Measurements from ENCODE around the gene HNRNPA1L2. TPM values are rescaled to one million over a fixed set of nuclear protein-coding genes. Genes with fewer than 3 reads are reported as not detected.
"Not testable (repeated sequence)": the region's sequence is repeated elsewhere in the genome, so short reads cannot be mapped to it uniquely, and the experiment has no call there.

The HNRNPA1L2 gene
- 10 to 100 TPM in 1 of 2 donors, 1 to 10 TPM in 1; 7.2 to 10.3 TPM for total RNA-seq
- polyA plus RNA-seq: 1 to 10 TPM; 4.8 to 9.5 TPM
- long read RNA-seq, donor 1, transcript HNRNPA1L2-201 (1 exons, 1,372 nt): major isoform, 12 of 12 reads
- long read RNA-seq, donor 1, partial matches to known transcripts: 0 of 12 reads
- long read RNA-seq, donor 1, other reads (novel, unspliced or antisense): 0 of 12 reads
- long read RNA-seq, donor 2, transcript HNRNPA1L2-201 (1 exons, 1,372 nt): major isoform, 6 of 6 reads
- long read RNA-seq, donor 2, partial matches to known transcripts: 0 of 6 reads
- long read RNA-seq, donor 2, other reads (novel, unspliced or antisense): 0 of 6 reads
- long read RNA-seq, donor 3, transcript HNRNPA1L2-201 (1 exons, 1,372 nt): major isoform, 12 of 12 reads
- long read RNA-seq, donor 3, partial matches to known transcripts: 0 of 12 reads
- long read RNA-seq, donor 3, other reads (novel, unspliced or antisense): 0 of 12 reads
- long read RNA-seq, donor 4, transcript HNRNPA1L2-201 (1 exons, 1,372 nt): major isoform, 14 of 14 reads
- long read RNA-seq, donor 4, partial matches to known transcripts: 0 of 14 reads
- long read RNA-seq, donor 4, other reads (novel, unspliced or antisense): 0 of 14 reads
- long read RNA-seq, donor 5, transcript HNRNPA1L2-201 (1 exons, 1,372 nt): major isoform, 16 of 16 reads
- long read RNA-seq, donor 5, partial matches to known transcripts: 0 of 16 reads
- long read RNA-seq, donor 5, other reads (novel, unspliced or antisense): 0 of 16 reads

DNA sequence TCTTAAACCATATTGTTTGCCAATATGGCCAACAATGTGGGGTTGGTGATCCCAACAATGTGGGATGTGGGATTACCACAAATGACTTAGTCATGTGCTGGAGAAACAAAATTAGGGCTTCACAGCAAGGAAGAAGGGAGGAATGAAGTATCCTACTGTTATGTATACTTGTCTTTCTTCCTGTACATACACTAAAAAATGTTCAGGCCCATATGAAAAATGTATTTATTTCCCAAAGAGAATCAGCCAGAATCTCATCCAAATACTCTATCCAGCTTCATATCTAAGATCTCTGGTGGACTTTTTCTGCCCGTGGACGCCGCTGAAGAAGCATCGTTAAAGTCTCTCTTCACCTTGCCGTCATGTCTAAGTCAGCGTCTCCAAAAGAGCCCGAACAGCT is at the start of gene HNRNPA1L2:
Gene HNRNPA1L2, plus strand, starts transcription at position 301 of the 400 bp plus-strand sequence. Its CDS starts 62 bp downstream, at position 363.
- H3K9ac ChIP-seq (ENCODE audit: insufficient read depth in 1 of 2, low read length in 2 of 2): no peak within 1 kb of the TSS
- DNase-seq: no peak
- H3K9me3 ChIP-seq (ENCODE audit: control insufficient read depth in 4 of 4, insufficient read depth in 3 of 4, low read length in 3 of 4): no peaks in the 10 kb centered on the region
- peaks cover 1 to 26% (median 15%) of the 10 kb centered on the region in 4 donors for H3K36me3 ChIP-seq (ENCODE audit: control insufficient read depth in 4 of 4, insufficient read depth in 4 of 4, low read length in 4 of 4)
- H3K4me1 ChIP-seq (ENCODE audit: control insufficient read depth in 5 of 5, insufficient read depth in 5 of 5, low read length in 5 of 5): no peaks in the 10 kb centered on the region
- no peak for TF ChIP-seq CTCF (IDR thresholded peaks at IDR 0.05; ENCODE audit: control extremely low read depth, extremely low read depth)
- H3K27ac ChIP-seq (ENCODE audit: low read depth in 1 of 2, low read length in 1 of 2): no peak within 1 kb of the TSS
- H3K27me3 ChIP-seq (ENCODE audit: control insufficient read depth in 3 of 3, insufficient read depth in 3 of 3, low read length in 2 of 3): no peaks in the 10 kb centered on the region
- no peak within 1 kb of the TSS for H3K4me3 ChIP-seq
- WGBS, 2 donors: 97% methylated on average over 7 of the region's 7 CpGs
- no peak for ATAC-seq (ENCODE audit: insufficient read depth, low FRiP score)

DNA sequence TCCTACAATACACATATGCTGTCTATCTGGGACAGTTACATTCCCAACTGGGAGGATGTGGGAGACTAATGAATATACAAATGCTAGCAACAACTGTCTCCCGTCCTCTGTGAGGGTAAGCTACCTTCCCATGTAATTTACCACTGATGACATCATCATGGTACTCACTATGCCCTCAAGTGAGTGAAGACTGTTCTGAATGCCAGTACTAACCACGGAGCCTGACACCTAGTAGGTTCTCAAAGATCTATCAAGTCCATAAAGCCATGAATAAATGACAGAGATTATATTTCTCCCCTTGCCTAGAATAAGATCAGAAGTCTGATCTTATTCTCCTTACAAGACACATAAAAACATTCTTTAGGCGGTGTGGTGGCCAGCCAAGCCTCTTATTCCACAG is 49.1 kb upstream of the HNRNPA1L2 start:
- not testable (repeated sequence) for H3K9me3 ChIP-seq (ENCODE audit: control insufficient read depth in 4 of 4, insufficient read depth in 3 of 4, low read length in 3 of 4); DNase-seq; H3K27me3 ChIP-seq (ENCODE audit: control insufficient read depth in 3 of 3, insufficient read depth in 3 of 3, low read length in 2 of 3); H3K36me3 ChIP-seq (ENCODE audit: control insufficient read depth in 4 of 4, insufficient read depth in 4 of 4, low read length in 4 of 4); H3K4me1 ChIP-seq (ENCODE audit: control insufficient read depth in 5 of 5, insufficient read depth in 5 of 5, low read length in 5 of 5); H3K4me3 ChIP-seq; H3K9ac ChIP-seq (ENCODE audit: insufficient read depth in 1 of 2, low read length in 2 of 2); H3K27ac ChIP-seq (ENCODE audit: low read depth in 1 of 2, low read length in 1 of 2); ATAC-seq (ENCODE audit: insufficient read depth, low FRiP score)
- WGBS, 2 donors: 77 to 85% methylated on average over 3 of the region's 3 CpGs

DNA sequence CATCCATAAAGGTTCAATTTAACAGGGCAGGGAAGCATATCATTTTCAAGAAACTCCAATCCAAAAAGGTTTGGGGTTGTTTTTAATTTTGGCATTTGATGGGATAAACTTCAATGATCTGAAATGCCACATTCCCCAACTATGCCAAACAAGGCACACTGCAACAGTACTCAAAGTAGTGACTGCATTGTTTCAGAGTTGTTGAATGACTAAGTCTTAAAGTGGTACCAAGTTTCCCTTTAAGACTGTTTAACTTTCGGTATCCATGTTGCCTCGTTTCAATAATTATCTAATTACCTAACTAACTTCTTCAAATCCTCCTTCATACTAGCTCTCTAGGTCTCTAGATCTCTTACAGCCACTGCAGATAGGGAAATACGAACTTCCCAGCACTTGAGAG is 48.4 kb upstream of the HNRNPA1L2 start:
- H3K36me3 ChIP-seq (ENCODE audit: control insufficient read depth in 4 of 4, insufficient read depth in 4 of 4, low read length in 4 of 4); H3K4me3 ChIP-seq; H3K27me3 ChIP-seq (ENCODE audit: control insufficient read depth in 3 of 3, insufficient read depth in 3 of 3, low read length in 2 of 3); H3K27ac ChIP-seq (ENCODE audit: low read depth in 1 of 2, low read length in 1 of 2); H3K4me1 ChIP-seq (ENCODE audit: control insufficient read depth in 5 of 5, insufficient read depth in 5 of 5, low read length in 5 of 5); ATAC-seq (ENCODE audit: insufficient read depth, low FRiP score); DNase-seq; H3K9ac ChIP-seq (ENCODE audit: insufficient read depth in 1 of 2, low read length in 2 of 2); H3K9me3 ChIP-seq (ENCODE audit: control insufficient read depth in 4 of 4, insufficient read depth in 3 of 4, low read length in 3 of 4): not testable (repeated sequence)
- 68 to 72% methylated on average over 3 of the region's 3 CpGs for WGBS, 2 donors

DNA sequence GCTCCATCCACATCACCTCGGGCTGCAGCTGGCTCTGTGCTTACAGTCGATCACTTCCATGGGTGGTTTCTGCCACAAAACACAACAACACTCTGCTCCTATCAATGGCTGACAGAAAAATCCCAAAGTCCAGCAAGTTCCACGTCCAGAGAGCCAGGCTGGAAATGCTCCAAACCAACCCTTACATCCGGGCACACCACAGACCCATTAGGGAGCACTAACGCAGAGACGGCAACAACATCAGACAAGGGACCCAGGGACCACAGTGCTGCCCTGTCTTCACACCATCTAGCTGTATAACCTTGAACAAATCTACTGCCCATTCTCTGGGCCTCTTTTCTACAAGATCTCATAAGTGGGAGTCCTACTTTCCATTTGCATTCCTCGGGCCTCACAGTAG is 47.9 kb upstream of the HNRNPA1L2 start:
- H3K4me3 ChIP-seq; ATAC-seq (ENCODE audit: insufficient read depth, low FRiP score): not testable (repeated sequence)

DNA sequence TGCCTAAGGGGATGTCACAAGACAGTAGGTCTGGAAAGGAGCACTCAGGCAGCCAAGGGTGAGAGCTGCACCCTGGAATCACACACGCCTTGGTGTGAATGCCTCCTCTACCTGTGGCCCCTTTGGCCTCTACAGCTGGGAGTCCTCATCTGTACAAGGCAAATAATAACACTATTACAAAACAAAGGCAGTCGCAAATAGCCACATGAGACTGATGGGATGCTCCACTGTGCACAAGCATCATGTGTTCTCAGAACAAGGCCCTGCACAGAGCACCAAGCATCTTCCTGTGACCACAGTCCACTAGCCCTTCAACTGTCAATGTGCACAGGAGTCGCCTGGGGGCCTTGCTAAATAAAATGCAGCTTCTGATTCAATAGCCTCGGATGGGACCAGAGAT is 44.6 kb upstream of the HNRNPA1L2 start:
- H3K4me3 ChIP-seq: no peak overlapping the region
- no peak for ATAC-seq (ENCODE audit: insufficient read depth, low FRiP score)
- DNase-seq: no peak
- H3K27ac ChIP-seq (ENCODE audit: low read depth in 1 of 2, low read length in 1 of 2): no peak overlapping the region
- peaks cover 0 to 12% (median 5%) of the 10 kb centered on the region in 5 donors for H3K4me1 ChIP-seq (ENCODE audit: control insufficient read depth in 5 of 5, insufficient read depth in 5 of 5, low read length in 5 of 5)
- no peaks in the 10 kb centered on the region for H3K36me3 ChIP-seq (ENCODE audit: control insufficient read depth in 4 of 4, insufficient read depth in 4 of 4, low read length in 4 of 4)
- WGBS, 2 donors: 94 to 99% methylated on average over 4 of the region's 4 CpGs
- H3K27me3 ChIP-seq (ENCODE audit: control insufficient read depth in 3 of 3, insufficient read depth in 3 of 3, low read length in 2 of 3): no peaks in the 10 kb centered on the region
- H3K9me3 ChIP-seq (ENCODE audit: control insufficient read depth in 4 of 4, insufficient read depth in 3 of 4, low read length in 3 of 4): no peaks in the 10 kb centered on the region
- no peak for TF ChIP-seq CTCF (IDR thresholded peaks at IDR 0.05; ENCODE audit: control extremely low read depth, extremely low read depth)
- no peak overlapping the region for H3K9ac ChIP-seq (ENCODE audit: insufficient read depth in 1 of 2, low read length in 2 of 2)

More for the DNA sequence above, 47.9 kb upstream of the HNRNPA1L2 start:
- H3K27me3 ChIP-seq (ENCODE audit: control insufficient read depth in 3 of 3, insufficient read depth in 3 of 3, low read length in 2 of 3); H3K9me3 ChIP-seq (ENCODE audit: control insufficient read depth in 4 of 4, insufficient read depth in 3 of 4, low read length in 3 of 4); H3K27ac ChIP-seq (ENCODE audit: low read depth in 1 of 2, low read length in 1 of 2); H3K4me1 ChIP-seq (ENCODE audit: control insufficient read depth in 5 of 5, insufficient read depth in 5 of 5, low read length in 5 of 5); H3K36me3 ChIP-seq (ENCODE audit: control insufficient read depth in 4 of 4, insufficient read depth in 4 of 4, low read length in 4 of 4); H3K9ac ChIP-seq (ENCODE audit: insufficient read depth in 1 of 2, low read length in 2 of 2); DNase-seq: not testable (repeated sequence)
- 75 to 79% methylated on average over 7 of the region's 7 CpGs for WGBS, 2 donors

Data from lung (tissue), 16 donors.